GM12878 (cell line): ENCODE measurements around the gene UTP4. TPM values are rescaled to one million over a fixed set of nuclear protein-coding genes. Genes with fewer than 3 reads are reported as not detected.

Source experiments
- ATAC-seq: fragments of 200-7000 bp; cut with Tn5 transposase; 3 replicates; pipeline ENCODE4 v1.9.1; 2020; ENCODE audit warnings: mild to moderate bottlenecking, moderate library complexity
- BruUV-seq: library from RNA; stranded (reverse); fragments of 400-500 nt; replicated peaks from 2 replicates; lab custom pipeline; 2021; lab: Mats Ljungman, UMichigan
- CTCF ChIA-PET: fragments of 300-600 bp; sonication (Branson Sonifier 250); formaldehyde crosslinking; extraction: SDS; loops from one replicate; lab custom pipeline; 2021; ENCODE audit warnings: inconsistent platforms; lab: Yijun Ruan, JAX
- POLR2A ChIA-PET: fragments of 350-600 bp; formaldehyde crosslinking; extraction: SDS; loops from one replicate; lab custom pipeline; 2021; ENCODE audit warnings: inconsistent platforms; lab: Charles Lee
- RAD21 ChIA-PET: fragments of 300-600 bp; sonication (Branson Sonifier 250); formaldehyde crosslinking; loops from one replicate; lab custom pipeline; 2023; ENCODE audit warnings: antibody characterized with exemption; ENCODE audit not compliant: unreplicated experiment; lab: Charles Lee
- SMC1A ChIA-PET: fragments of 300-600 bp; sonication (Branson Sonifier 250); formaldehyde crosslinking; loops from one replicate; lab custom pipeline; 2023; ENCODE audit not compliant: unreplicated experiment, uncharacterized antibody; lab: Charles Lee
- DNase-seq: peaks from one replicate; pipeline ENCODE4 v3.0.0-alpha.2; 2011; ENCODE audit warnings: low read depth, low spot score
- FAIRE-seq: peaks from 3 replicates; lab custom pipeline; 2011; peaks lifted over from hg19 to GRCh38; lab: Jason Lieb, UNC
- H2AFZ ChIP-seq: 2 replicates; pipeline ENCODE4 v1.6.0; 2011; ENCODE audit warnings: low read depth, low read length, control low read depth; ENCODE audit not compliant: control insufficient read depth
- H3K27ac ChIP-seq: 2 replicates; pipeline ENCODE4 v1.5.1; 2011; ENCODE audit warnings: control low read depth; ENCODE audit not compliant: control insufficient read depth, insufficient read depth
- H3K27me3 ChIP-seq, 2 experiments: replicated peaks in 1 of 2; 2 replicates each; pipeline versions ENCODE4 v1.6.0 to v1.6.1; 2011; ENCODE audit warnings: low read length in 1 of 2; ENCODE audit not compliant: control insufficient read depth in 2 of 2, insufficient read depth in 2 of 2
- H3K36me3 ChIP-seq, 2 experiments: 2 replicates each; pipeline ENCODE4 v1.5.1; 2011; ENCODE audit warnings: low read length in 1 of 2; ENCODE audit not compliant: control insufficient read depth in 2 of 2, insufficient read depth in 2 of 2
- H3K4me1 ChIP-seq: 2 replicates; pipeline ENCODE4 v1.6.1; 2011; ENCODE audit warnings: mild to moderate bottlenecking, low read length, moderate library complexity, mixed read lengths; ENCODE audit not compliant: control insufficient read depth, insufficient read depth
- H3K4me2 ChIP-seq: 2 replicates; pipeline ENCODE4 v1.6.0; 2011; ENCODE audit warnings: control low read depth; ENCODE audit not compliant: control insufficient read depth, insufficient read depth
- H3K4me3 ChIP-seq: fragments of 200-600 bp; sonication (generic); 2 replicates; pipeline ENCODE4 v1.5.1; 2016
- H3K79me2 ChIP-seq: 2 replicates; pipeline ENCODE4 v1.6.0; 2011; ENCODE audit warnings: low read length; ENCODE audit not compliant: control insufficient read depth, insufficient read depth
- H3K9ac ChIP-seq: 2 replicates; pipeline ENCODE4 v1.8.0; 2011; ENCODE audit warnings: low read length, control low read depth, mixed read lengths; ENCODE audit not compliant: control insufficient read depth, insufficient read depth
- H3K9me3 ChIP-seq: replicated peaks from 3 replicates; pipeline ENCODE4 v1.5.1; 2011; ENCODE audit warnings: mild to moderate bottlenecking, low read length; ENCODE audit not compliant: control insufficient read depth, insufficient read depth
- H4K20me1 ChIP-seq: 2 replicates; pipeline ENCODE4 v1.6.0; 2011; ENCODE audit not compliant: control insufficient read depth, insufficient read depth
- ATF3 ChIP-seq: IDR thresholded peaks from 2 replicates; pipeline ENCODE4 v1.6.1; 2011; ENCODE audit warnings: low read depth, mild to moderate bottlenecking, low read length, moderate library complexity, borderline replicate concordance; ENCODE audit errors: extremely low read depth
- CBX5 ChIP-seq: sonication (generic); IDR thresholded peaks from 2 replicates; pipeline ENCODE4 v1.6.1; 2016; ENCODE audit warnings: low read depth, moderate library complexity, mild to moderate bottlenecking, inconsistent platforms
- CHD2 ChIP-seq: IDR thresholded peaks from 2 replicates; pipeline ENCODE4 v1.6.1; 2011; ENCODE audit warnings: low read depth, low read length, improper control_type of control experiment, borderline replicate concordance
- POLR2AphosphoS5 ChIP-seq: IDR thresholded peaks from 2 replicates; pipeline ENCODE4 v1.6.1; 2011; ENCODE audit warnings: mild to moderate bottlenecking, low read length, inconsistent platforms
- RB1 ChIP-seq: fragments of 450-650 bp; formaldehyde crosslinking; IDR thresholded peaks from 2 replicates; pipeline ENCODE4 v1.6.1; 2017; ENCODE audit warnings: mild to moderate bottlenecking, borderline replicate concordance
- SUZ12 ChIP-seq: fragments of 200-600 bp; sonication (generic); IDR thresholded peaks from one replicate; pipeline ENCODE4 v1.6.1; 2018; ENCODE audit warnings: antibody characterized with exemption, mild to moderate bottlenecking; ENCODE audit not compliant: unreplicated experiment
- ZNF384 ChIP-seq: IDR thresholded peaks from 2 replicates; pipeline ENCODE4 v1.6.1; 2012; ENCODE audit warnings: low read depth, mild to moderate bottlenecking, low read length, improper control_type of control experiment, borderline replicate concordance
- WGBS: methylation state at CpG from one replicate; pipeline ENCODE4 v1.1.6; 2016; ENCODE audit warnings: low lambda C conversion rate; ENCODE audit not compliant: insufficient replicate concordance, insufficient coverage; ENCODE audit errors: missing lambda C conversion rate; 5-methylcytosine and 5-hydroxymethylcytosine counted together
- in situ Hi-C: fragments of 300-500 bp; cut with MboI; formaldehyde crosslinking; loops from 9 replicates; pipeline ENCODE4 v1.14.3; 2018; ENCODE audit warnings: mixed read lengths
- intact Hi-C: fragments of 100-400 bp; cut with micrococcal nuclease; formaldehyde crosslinking; loops from one replicate; pipeline ENCODE4 v1.14.2; 2022; ENCODE audit not compliant: unreplicated experiment
- polyA plus RNA-seq, 11 experiments: library from polyadenylated mRNA; depleted of rRNA in 4 of 11; unstranded in 6 of 11; stranded (reverse) in 5 of 11; fragments of >200 nt; fragmentation: Nextera tagmentation in 4 of 11; fragmentation: Illumina TruSeq in 1 of 11; extraction: Ambion mirVana in 4 of 11; extraction: Trizol in 1 of 11; gene quantifications; 1 replicate in 1 of 11; 2 replicates in 10 of 11; pipeline versions ENCODE4 v1.2.1 to v1.2.3, GENCODE V29; 2011 to 2016; ENCODE audit warnings: inconsistent platforms in 2 of 11, missing spikeins in 2 of 11, low read depth in 1 of 11
- total RNA-seq, 4 experiments: library from RNA; depleted of rRNA in 3 of 4; stranded (reverse); fragments of >200 nt in 3 of 4; fragmentation: Illumina TruSeq in 1 of 4; extraction: Trizol in 1 of 4; gene quantifications; 2 replicates each; pipeline versions ENCODE4 v1.2.1 to v1.2.3, GENCODE V29; 2013 to 2021

The UTP4 gene
- total and polyA plus RNA-seq, 10 of the 15 experiments (the other 5 are each of a cell fraction or from before 2014, with no cell fraction given): 32.5 to 131 (median 84.0) TPM

- Histone ChIP-seq H3K4me2 (no peak overlapping the region), H3K4me1 (peaks cover 3% of the 10 kb centered on the region), H3K9me3 (no peaks in the 10 kb centered on the region), H3K27ac (no peak overlapping the region), H3K27me3 (peaks cover 0 to 1% of the 10 kb centered on the region in 2 experiments; a peak in 1 of 4 replicates), H4K20me1 (no peaks in the 10 kb centered on the region), H2AFZ (no peak overlapping the region), H3K9ac (no peak overlapping the region), H3K4me3 (no peak overlapping the region), H3K36me3 (no peaks in the 10 kb centered on the region; a peak in 2 of 4 replicates), H3K79me2 (no peaks in the 10 kb centered on the region)
- FAIRE-seq (no peak), DNase-seq (no peak), ATAC-seq (no peak)
- TF ChIP-seq POLR2AphosphoS5 (no peak), ZNF384 (no peak), ATF3 (no peak), RB1 (no peak), CBX5 (no peak), CHD2 (no peak), SUZ12 (no peak)
- WGBS: 100% methylated on average over 5 of the region's 5 CpGs
- BruUV-seq: no TSS peak
- SMC1A ChIA-PET: interaction anchor here (0.7 to 4.3 kb wide), 3 partner anchors 12 to 693 kb away, joined by 3 to 20 read pairs (median 3); no protein-coding TSS in a partner anchor
- intact Hi-C loops (no loop called here), in situ Hi-C loops (no loop called here)
- CTCF ChIA-PET: interaction anchor here (0.7 to 4.0 kb wide), 12 partner anchors 12 to 590 kb away, joined by 3 to 38 read pairs (median 8); partner anchors contain the start of genes CHTF8 and UTP4
- POLR2A ChIA-PET: interaction anchor here (0.6 kb wide), 1 partner anchor 245 kb away, joined by 4 read pairs; no protein-coding TSS in a partner anchor
- RAD21 ChIA-PET: interaction anchor here (0.9 to 1.4 kb wide), 2 partner anchors 39 to 264 kb away, joined by 4 read pairs; no protein-coding TSS in a partner anchor
Observed at GRCh38 chr16:69111876-69112230, 20.6 kb upstream of the UTP4 start.
